Activated T-cell treated with anti-CD3 and anti-CD28 coated beads, Interleukin-2, amount 50 U/mL, for 1 hour (primary cell): ENCODE results near the gene CNOT6.

Experiments used
- DNase-seq: peaks from one replicate; pipeline ENCODE4 v3.0.0-alpha.2; 2020

The CNOT6 gene

DNA sequence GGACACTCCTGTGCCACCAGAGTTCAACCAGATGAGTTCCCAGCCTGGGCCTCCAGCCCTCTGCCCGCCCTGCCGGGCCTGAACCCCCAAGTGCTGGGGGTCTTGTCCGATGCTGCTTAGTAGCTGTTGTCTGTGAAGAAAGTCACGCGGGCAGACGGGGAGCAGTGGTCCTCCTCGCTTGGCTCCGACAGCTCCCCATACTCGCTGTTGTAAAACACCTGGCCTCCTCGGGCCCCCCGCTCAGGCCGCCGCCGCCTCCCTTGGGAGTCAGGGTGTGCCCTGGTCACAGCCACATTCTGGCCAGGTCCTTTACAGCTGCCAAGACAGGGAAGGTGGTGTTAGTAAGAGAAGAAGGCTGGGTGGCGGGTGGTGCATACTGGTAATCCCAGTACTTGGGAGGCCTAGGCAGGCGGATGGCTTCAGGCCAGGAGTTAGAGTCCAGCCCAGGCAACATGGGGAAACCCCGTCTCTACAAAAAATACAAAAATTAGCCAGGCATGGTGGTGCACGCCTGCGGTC lies 109.0 kb downstream of the CNOT6 start:
- no peak for DNase-seq

DNA sequence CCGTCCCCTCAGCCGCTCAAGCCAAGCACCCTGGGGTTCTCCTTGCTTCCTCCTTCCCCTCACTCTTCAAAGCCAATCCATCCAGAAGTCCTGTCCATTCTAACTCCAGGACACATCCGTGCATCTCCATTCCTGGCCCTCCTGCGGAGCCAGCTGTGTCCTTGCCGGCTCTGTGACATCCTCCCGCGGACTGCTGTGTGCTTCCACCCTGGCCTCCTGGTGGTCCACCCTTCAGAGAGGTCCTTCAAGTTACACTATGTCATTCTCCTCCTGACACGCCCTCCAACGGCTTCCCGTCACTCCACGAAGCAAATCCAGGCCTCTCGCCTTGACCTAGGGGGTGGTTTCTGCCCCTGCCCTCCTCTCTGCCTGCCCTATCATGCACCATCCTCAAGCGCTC lies 110.1 kb downstream of the CNOT6 start:
- no peak for DNase-seq

DNA sequence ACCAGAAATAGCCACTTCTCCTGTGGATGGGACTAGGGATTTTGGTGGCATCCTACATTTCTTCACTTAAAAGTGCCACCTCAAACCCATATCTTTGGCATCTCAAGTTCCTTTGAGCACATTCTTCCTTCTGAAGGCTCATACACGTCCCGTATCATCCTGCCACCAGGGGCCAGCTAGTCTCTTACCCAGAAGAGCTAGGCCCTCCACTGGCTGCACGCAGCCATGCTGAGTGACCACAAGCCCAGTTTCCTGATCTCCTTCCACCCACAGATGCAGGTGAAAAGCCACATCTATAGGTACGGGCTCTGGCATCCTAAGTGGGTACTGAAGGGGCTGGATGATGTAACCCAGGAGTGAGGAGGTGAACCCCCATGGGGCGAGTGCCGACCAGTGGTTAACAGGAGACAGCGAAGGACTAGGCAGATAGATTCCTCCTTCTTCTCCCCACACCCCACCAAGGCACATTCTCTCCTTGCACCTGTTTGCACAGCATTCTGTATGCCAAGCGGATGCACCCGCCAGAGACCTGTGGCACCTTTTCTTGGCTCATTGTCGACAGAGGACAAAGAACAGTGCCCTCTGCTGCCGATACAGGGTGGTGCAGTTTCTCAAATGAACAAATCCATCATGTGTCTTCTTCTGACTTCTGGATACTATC lies 111.5 kb downstream of the CNOT6 start:
- DNase-seq: peak; percentile 63

DNA sequence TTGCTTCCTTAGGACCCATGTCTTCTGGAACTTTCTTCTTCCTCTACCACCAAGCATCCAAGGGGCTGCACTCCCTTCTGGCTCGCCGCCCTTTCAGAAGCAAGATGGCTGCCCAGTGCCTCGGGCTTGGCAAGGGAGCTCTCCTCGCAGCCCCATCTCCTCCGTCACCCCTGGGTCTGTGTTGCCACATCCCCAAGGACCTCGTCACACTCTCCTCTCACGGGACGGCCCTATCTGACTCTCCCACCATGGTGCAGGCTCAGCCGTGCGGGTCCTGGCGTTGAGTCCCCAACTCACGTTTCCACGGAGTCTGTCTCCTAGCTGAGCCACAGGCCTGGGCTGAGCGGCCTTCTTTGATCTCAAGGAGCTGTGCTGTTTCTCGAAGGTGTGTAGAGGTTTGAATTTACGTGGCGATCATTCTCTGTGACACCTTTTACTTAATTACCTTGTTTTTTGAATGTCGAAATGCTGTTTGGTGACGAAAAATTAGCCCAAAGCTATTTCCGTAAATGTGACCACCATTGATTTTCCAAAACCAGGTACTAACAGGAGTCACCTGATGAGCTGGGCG lies 112.1 kb downstream of the CNOT6 start:
- DNase-seq: no peak

DNA sequence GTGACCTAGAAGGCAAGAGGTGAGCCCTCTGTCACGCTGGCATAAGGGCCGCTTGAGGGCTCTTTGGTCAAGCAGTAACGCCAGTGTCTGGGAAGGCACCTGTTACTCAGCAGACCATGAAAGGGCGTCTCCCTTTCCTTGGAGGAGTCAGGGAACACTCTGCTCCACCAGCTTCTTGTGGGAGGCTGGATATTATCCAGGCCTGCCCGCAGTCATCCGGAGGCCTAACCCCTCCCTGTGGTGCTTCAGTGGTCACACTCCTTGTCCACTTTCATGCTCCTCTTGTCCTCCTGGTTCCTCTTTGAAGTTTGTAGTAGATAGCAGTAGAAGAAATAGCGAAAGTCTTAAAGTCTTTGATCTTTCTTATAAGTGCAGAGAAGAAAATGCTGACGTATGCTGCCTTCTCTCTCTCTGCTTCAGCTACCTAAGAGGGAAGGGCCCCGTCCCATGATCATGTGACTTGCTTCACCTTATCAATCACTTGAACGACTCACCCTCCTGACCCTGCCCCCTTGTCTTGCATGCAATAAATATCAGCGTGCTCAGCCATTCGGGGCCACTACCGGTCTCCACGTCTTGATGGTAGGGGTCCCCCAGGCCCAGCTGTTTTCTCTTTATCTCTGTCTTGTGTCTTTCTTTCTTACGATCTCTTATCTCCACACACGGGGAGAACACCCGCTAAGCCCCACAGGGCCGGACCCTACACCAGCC lies 113.8 kb downstream of the CNOT6 start:
- DNase-seq: no peak

DNA sequence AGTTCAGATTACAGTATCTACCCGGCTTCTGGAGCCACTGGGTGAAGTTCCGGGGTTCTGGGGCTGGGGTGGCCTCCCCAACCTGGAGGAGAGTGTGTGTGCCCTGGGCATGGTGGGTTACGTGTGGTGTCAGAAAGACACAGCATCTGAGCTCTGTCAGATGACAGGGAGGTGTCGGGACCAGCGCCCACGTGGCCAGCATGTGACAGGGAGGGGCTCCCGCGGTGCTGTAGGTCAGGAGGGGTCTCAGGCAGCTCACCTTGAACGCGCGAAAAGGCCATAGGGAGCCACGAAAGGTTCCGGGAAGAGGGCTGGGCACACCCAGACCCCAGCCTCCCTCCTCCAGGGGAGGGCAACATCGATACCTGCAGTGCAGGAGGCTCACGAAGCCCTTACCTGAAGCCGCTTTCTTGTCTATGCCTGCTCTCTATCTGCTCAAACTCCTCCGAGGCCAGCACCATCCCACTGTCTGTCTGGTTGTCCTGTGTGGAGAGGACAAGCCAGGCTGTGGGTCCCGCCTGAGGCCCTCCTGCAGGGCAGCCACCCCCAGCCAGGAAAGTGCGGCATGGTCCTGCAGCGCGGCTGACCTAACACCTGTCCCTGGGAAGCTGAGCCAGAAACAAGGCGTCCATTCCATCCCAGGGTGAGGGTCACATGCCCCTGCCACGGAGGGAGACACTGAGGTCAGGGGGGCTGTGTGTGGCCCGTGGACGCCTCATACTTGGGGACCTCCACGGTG lies 114.6 kb downstream of the CNOT6 start:
- no peak for DNase-seq

DNA sequence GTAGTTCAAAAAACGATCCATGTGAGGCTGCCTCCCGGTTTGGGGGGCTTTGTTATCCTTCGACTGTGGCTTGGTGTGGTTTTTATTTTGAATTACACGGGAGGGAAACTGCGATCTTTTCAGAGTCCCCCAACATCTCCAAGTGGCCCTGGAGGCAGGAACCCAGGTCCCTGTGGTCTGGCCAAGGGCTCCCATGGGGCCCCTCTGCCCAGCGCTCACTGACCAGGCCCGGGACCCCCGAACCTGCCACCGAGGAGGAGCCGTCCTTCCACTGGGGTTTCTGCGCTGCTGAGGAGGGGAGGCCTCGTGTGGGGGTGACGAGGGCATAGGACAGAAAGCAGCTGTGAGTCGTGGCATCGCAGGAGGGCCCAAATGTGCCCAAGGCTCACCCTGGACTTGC lies 115.2 kb downstream of the CNOT6 start:
- no peak for DNase-seq

DNA sequence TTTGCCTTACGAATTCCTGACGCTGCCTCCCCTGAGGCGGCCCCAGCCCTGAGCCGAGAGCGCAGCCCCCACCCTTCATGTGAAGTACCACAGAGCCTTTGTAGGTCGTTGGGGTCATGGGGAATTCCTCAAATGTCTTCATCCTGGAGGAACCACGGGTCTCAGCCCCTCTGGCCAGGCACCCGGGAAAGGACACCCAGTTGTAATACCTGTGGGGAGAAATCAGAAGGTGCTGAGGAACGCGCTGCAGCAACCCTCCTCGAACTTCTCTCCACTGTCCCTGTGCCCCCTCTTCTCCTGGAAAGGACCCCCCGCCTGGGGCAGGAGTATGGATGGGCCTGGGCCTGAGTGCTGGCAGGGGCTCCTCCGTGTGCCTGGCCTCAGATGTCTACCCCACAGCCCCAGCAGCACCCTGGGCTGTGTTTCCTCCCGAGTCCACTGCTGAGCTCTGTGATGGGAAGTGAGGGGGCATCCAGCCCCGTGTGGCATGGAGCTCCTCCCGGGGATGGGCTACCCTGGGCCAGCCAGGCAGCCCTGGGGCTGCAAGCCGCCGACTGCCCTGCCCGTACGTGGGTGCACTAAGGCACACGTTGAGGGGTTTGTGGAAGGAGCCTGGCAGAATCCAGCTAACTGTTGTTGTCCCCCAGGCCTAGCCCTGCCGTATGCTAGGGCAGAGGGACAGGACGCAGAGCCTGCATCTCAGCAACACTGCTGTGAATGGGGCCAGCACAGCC lies 115.8 kb downstream of the CNOT6 start:
- DNase-seq: no peak

DNA sequence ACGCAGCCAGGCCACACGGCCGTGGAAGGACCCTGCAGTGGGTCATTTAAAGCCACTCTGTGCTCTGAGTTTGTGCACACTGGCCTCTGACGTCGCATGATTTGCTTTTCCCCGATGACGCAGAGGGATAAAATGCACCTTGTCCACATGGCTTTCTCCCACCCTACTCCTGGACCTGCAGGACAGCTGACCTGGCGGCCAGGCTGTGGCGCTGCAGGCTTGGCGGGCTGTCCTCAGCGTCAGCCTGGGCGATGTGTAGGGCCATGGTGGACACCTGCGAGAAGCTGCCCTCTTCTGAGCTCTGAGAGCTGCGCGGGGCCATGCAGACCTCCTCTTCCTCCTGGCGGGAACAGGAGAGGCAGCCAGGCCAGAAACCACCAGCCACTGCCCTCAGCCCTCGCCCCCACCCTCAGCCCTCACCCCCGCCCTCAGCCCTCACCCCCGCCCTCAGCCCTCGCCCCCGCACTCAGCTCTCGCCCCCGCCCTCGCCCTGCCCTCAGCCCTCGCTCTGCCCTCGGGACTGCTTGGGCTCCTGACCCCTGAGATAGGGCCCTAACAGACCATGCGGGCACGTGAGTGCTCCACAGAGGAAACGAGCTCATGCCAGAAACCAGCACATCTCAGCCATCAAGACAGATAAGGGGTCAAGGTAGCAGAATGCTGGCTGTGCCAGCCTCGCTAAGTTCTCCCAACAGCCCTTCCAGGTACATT lies 117.1 kb downstream of the CNOT6 start:
- DNase-seq: no peak

DNA sequence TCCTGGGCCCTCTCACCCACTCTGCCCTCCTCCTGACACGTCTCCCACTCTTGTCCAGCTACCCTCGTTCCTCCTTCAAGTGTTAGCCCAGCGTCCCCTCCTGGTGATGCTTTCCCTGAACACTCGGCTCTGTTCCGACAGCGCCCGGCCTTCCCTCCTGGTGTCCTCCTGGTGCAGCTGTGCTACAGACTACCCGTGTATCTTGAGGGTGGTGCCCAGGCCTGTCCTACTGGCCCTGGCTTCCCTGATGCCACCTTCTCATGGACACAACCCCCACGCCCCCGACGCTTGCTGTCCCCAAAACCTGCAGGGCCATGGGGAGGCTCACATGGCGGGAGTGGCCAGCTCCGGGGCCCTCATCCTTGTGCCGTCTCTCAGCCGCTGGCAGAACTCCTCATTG lies 118.5 kb downstream of the CNOT6 start:
- DNase-seq: no peak

DNA sequence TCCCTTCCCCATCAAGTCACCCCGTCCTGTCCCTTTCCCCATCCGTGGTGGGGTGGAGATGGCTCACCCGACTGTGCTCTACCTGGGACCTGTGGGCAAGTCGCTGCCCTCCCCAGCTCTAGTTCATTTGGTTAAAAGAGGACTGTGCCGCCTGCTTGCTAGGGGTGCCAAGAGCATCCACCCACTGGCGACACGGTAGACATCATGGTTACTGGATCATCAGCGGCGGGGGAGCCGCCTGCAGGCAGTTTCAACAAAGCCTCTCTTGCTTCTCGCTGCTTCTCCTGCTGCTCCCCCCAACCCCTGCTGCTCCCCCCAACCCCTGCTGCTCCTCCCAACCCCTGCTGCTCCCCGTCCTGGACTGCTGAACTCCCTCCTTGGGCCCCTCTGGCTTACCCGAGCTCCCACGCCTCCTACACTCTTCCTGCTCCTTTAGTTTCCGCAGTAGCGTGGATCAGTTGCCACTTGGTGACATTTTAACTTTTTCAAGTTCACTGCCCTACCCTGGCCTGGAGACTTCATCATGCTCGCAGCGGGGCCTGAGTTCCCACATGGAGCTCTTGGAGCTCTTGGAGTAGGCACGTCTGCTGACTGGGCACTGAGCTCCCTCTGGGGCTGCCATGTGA lies 119.1 kb downstream of the CNOT6 start:
- no peak for DNase-seq

DNA sequence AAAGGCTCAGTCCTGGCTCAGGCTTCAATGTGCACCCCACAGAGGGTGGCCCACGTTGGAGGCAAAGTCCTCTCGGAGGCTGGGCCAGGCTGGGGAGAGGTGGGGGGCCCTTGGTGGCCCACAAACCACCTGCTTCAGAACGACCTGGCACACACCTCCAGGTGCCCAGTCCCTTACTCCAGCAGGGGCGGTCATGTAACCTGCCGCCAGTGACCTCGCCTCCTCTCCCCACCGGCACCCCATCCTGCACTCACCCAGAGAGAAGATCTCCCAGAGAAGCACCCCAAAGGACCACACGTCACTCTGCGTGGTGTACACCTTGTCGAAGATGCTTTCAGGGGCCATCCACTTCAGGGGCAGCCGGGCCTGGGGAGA lies 119.6 kb downstream of the CNOT6 start:
- no peak for DNase-seq

DNA sequence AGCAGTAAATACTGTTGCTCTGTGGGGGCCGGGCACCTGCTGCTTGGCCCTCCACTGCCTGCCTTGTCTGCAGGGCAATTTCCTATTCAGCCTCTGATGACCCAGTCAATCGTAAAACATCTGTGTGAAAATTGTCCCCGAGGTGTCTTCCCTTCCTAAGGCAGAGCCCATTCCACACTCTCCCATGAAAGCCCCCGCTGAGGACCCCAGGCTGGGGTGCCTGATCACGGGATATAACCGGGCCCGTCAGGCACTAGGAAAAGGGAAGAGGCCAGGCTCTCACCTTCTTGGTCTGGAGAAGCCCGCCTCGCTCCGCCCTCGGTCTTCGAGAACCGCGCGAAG lies 124.3 kb downstream of the CNOT6 start:
- no peak for DNase-seq

DNA sequence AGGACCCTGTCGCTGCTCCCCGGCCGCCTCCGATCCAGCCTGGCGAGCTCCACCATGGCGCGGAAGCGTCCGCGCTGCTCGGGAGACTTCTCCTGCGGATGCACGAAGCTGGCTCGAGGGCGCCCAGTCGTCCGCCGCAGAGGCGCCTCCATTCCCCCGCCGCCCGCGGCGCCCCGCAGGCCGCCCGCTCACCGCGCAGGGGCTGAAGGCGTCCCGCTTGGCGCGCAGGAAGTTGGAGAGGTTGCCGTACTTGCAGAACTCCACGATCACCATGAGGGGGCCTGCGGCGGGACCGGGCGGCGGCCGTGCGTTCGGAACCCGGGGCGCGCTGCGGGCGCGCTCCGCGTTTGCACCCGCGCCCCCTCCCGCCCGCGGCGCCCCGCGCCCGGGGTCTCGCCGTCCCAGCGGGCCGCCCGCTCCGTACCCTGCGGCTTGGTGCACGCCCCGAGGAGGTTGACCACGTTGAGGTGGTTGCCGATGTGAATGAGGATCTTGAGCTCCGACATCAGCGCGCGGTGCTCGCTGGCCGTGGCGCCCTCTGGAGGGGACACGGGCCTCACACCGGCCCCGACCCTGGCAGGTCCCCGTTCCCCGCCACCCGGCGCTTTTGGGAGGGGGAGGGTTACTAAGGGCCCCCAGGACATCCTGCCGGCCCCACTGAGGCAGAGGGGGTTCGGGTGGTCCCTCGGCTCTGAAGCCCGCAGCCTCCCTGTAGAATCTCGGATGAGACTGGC lies 124.8 kb downstream of the CNOT6 start:
- peak; percentile 42 for DNase-seq

DNA sequence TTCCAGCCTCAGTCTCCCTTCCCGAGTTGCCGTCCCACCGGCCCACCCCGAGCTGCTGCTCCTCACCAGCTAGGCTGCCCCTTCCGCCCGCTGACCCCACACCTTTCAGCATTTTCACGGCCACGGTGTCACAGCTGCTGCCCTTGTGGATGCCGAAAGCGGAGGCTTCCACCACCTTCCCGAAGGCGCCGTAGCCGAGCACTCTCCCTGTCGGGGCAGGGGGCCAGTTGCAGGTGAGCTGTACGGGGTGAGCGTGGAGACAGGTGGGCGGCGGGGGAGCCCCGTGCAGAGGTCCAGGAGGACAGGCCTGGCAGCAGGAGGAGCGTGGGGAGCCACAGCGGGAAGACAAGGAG lies 125.4 kb downstream of the CNOT6 start:
- no peak for DNase-seq

DNA sequence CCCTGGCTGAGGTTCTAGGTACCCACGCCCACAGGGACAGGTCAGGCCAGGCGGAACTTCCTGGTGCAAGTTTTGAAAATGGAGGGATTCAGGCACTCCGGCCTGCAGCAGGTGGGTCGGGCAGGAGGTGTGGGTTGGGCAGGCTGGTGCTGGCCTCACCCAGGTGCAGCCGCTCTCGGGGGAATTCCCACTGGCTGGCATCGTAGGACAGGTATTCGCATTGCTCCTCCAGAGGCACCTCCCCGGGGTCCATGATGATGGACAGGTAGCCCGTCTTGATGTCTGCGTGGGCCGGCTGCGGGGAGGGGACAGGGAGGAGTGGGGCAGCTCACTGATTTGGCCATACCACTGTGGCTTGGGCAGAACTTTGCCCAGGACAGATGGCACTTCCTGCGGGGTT lies 125.8 kb downstream of the CNOT6 start:
- DNase-seq: no peak

DNA sequence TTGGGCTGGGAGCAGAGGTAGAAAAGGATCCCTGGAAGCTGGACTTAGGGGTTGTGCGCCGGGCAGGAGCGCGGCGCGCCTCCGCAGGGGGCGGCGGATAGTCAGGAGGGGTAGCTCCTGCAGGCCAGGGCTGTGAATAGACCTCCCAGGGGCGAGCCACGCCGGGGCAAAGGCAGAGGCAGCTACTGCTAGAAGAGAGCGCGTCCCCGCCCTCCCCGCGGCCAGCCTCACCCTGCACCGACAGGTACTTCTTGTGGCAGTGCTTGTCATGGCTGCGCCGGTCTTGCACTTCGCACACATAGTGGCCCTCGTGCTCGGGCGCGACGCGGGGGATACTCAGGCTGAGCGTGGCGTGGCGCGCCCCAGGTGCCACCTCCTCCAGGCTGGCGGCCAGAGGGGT lies 127.1 kb downstream of the CNOT6 start:
- no peak for DNase-seq

DNA sequence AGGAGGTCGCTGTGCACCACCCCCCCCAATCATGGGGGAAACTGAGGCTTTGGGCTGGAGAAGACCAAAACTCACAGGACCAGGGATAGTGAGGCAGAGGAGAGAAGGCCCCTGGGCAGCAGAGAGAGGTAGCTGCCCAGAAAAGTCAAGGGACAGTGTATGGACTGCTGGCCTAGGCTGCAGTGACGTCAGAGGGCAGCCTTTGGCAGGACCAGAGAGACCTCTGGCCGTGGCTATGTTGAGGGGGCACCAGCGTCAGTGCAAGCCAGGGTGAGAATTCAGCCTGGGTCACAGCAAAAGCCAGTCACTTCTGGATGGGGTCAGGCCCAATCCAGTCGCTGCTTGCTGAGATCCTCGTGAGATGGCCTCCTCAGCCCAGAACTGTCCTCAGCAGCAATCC lies 128.7 kb downstream of the CNOT6 start:
- DNase-seq: no peak

DNA sequence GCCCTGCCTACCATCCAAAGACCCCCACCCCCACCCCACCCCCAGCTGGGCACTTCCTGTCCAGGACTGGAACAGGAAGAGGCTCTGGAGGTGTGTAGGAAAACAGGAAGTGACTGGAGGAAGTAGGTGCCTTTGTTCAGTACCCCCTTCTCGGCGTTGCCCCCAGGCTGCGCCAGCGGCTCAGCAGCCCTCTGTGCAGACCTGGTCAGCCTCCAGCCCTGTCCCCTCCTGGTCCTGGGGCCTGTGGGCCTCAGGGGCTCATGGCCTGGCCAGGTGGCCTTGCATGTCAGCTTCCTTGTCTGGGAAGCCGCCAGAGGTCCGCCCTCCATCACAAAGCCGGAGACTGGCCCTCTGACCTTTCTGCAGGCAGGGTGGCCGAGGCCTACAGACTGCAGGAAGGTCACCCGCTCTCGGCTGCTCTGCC lies 129.2 kb downstream of the CNOT6 start:
- DNase-seq: no peak

DNA sequence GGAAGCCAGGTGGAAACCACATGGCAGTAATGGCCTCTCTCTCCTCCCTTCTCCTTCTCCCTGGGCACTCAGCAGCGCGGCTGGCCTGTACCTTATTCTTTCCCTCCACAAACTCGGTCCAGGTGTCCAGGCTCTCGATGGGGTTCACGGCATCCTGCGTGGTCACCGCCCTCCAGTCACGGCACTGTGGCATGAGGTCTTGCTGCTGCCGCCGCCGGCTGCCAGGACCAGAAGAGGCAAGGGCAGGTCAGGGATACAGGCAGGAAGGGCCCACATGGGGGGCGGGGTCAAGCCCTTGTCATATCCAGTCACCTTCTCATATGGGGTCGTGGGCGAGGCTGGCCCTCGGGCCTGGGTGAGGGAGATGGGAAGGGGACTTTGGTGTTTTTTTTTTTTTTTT lies 129.7 kb downstream of the CNOT6 start:
- no peak for DNase-seq

DNA sequence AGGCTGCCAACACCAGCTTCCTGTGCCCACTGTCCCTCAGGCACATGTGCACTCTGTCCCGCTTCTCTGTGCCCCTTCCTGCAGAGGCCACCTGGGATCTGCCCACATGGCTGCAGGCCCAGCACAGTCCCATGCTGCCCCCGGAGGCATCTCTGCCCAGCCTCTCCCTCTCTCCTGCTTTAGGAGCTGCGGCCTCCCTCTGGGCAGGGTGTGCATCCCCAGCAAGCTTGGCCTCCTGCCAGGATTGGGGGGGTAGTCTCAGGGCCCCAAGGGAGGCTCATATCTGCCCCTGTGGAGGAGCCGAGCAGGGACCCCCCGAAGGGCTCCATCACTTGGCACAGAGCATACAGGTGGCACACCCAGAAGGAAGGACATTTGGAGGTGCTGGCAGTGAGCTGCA lies 130.4 kb downstream of the CNOT6 start:
- DNase-seq: no peak
